KG1 (cell line): Measurements from ENCODE around the gene CACNB4.
"Not testable (repeated sequence)": the region's sequence is repeated elsewhere in the genome, so short reads cannot be mapped to it uniquely, and the experiment has no call there.

ENCODE experiments used
- DNase-seq: peaks from one replicate; lab custom pipeline; 2025; lab: John Stamatoyannopoulos, UW

CACNB4 gene

DNA sequence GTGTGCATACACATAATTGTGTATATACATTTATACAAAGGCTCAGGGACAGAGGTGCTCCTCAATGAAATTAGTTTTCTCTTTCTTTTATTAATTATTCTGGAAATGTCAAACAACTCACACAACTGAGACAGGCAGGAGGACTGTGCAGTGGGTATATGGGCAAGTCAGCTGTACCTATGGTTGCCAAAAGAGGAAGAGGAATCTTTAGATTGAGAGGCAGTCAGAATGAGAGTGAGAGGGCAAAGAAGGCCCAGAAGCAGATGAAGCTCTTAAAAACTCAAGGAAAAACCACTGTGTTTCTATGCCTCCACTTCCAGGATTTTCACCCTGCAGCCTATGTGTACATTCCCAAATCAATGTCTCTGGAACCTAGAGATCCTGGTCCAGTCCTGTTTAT, 79.1 kb downstream of the CACNB4 start:
- no peak for DNase-seq

DNA sequence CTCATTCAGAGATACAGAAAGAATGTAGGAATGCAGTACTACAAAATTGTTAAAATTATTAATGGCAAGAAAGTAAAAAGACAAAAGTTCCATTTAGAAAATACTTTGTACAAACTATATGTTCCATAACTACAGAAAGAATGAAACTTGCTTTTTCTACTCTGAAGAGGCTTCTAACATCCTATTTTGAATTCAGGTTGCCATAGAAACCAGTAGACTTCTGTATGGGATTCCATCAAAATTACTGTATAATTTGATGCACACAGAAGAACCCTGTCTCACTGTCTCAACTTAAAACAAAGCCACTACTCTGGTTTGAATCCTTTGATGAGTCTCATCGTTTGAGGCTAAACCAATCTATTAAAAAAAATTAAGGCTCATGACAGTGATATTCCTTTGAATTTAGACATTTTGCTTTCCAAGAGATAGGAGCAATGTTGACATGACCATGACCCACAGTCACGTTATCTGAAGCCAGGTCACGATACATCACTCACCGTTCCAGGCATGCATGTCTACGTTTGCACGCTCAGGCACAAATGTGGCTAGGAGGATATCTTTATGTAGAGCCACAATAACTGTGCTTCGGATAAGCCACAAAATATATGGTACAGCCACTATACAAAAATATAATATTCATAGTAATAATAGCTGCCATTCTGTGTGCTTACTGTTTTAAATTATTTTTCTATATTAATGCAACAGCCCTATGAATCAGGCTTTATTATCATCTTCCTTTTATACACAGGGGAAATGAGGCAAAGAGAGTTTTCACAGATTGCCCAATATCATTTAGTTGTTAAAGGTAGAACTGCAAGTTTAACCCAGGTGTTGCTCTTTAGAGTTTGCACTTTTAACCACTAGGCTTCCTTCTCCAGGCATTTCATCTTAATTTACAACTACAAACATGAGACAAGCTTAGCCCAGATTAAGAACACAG, 82.4 kb downstream of the CACNB4 start:
- no peak for DNase-seq

DNA sequence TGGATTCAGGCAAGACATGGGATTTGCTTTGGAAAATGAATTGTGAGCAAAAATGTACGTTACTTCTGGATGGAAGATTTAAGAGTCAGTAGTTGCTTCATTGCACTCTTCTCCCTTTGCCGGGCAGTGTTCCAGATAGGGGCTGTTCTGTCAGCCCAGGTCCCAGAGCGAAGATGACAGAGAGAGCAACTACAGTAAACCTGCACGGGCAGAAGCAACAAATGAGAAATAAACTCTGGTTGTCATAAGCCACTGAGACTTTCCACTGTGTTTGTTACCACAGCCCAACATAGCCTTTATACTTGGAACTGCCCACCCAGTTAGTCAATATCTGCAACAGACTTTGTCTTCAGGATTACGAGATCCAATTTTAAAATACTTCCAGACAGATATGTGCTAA, 83.3 kb downstream of the CACNB4 start:
- DNase-seq = no peak

DNA sequence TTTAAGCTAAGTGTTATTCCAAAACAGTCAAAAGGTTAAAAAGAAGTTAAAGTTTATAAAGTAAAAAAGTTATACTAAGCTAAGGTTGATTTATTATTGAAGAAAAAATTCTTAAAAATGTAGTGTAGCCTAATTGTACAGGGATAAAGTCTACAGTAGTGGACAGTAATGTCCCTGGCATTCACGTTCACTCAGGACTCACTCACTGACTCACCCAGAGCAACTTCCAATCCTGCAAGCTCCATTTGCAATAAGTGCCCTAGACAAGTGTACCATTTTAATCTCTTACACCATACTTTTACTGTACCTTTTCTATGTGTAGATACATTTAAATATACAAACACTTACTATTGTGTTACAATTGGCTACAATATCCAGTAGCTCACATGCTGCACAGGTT, 86.1 kb downstream of the CACNB4 start:
- DNase-seq = no peak

DNA sequence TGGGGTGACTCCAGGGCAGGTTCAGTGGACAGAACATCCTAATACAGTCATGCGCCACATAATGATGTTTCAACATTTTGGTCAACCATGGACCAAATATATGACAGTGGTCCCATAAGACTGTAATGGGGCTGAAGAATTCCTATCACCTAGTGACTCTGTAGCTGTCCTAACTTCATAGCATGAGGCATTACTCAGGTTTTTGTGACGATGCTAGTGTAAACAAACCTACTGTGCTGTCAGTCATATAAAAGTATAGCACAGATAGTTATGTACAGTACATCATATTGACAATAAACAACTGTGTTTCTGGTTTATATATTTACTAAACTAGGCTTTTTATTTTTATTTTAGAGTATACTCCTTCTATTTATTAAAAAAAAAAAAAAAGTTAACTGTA, 87.1 kb downstream of the CACNB4 start:
- no peak for DNase-seq

DNA sequence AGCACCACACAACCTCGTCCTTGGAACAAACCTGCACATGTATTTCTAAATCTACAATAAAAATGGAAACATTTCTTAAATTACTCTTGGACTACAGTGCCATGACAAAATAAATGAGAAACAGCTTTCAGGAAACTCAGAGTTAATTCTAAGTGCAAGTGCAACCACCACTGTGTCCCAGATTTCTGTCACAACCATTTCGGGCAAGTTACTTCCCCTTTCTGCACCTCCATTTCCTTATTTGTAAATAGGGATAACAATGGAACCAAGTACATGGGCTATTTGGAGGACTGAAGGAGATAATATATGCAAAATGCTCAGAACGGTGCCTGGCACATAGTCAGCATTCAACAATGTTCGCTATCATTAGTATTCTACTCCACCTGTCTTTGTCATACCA, 93.2 kb downstream of the CACNB4 start:
- no peak for DNase-seq

DNA sequence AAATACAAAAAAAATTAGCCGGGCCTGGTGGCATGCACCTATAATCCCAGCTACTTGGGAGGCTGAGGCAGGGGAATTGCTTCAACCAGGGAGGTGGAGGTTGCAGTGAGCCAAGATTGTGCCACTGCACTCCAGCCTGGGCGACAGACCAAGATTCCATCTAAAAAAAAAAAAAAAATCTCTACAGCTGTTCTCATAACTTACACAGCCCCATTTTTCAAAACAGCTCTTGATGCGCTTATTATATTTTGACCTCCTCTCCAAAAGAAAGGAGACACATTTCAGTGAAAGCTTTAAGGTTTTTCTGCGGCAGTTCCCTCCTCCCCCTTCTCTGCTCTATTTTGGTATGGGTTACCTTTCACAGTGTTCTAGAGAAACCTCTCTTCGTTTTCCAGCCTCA, 95.6 kb downstream of the CACNB4 start:
- not testable (repeated sequence) for DNase-seq

DNA sequence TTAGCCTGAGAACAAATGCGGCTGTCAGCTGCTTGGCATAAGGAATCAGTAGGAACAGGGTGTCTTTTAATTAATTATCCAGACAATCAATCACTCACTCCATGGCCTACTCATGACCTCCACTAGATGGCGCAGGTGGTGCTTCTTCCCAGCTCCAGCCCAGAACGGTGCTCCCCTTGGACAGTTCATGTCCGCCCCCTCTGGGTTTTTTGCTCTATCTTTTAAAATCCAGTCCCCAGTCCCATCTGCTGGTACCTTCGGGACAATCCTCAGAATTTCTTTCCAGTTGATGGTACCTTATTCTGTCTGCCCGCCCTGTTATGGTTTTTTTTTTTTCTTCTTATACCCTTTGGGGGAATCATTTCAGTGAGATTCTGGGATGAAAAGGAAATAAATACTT, 99.8 kb downstream of the CACNB4 start:
- DNase-seq = no peak

DNA sequence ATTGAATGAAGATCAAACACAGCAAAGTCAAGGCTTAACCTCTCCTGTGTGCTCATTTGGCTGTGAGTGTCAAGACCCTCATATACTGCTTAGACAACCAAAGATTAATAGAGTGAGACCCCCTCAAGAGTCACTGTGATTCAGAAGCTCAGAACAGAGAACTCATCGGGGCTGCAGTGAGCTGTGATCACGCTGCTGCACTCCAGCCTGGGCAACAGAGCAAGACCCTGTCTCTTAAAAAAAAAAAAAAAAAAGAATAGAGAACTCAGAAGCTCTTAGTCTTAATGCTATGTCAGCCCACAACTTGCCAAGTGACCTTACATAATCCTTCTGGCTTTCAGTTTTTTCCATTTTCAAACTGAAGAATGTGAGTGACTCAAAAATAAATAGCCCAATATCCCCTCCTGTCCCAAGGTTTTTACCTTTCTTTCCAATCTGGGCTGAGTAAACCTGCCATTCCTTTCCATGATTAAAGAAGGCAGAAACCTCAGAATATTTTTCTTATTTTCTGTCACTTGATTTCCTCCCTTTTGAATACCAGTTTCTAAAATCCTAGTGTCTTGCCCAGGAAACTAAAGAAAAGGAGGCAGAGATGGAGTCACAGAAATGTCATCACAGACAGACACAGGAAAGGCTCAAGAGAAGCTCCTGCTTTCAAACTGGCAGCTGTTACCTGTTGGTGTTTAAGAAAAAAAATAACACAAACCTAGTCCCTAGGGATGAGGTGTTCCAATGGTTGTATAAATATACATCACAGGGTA, 102.4 kb downstream of the CACNB4 start:
- DNase-seq = no peak

DNA sequence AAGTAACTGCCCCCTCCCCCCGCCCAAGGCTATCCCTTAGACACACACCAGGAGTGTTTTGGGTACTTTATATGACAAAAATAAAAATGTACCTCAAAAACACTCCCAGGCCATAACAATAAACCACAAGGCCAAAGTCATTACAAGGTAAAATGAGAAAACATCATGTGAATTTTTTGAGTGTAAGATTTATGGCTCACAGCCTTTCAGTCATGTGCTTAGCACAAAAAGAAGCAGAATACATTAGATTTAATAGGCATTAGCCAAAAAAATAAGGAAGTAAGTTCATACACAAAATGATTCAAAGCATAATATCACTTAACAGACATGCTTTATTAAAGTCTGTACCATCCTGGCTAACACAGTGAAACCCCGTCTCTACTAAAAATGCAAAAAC, 103.7 kb downstream of the CACNB4 start:
- DNase-seq = no peak

DNA sequence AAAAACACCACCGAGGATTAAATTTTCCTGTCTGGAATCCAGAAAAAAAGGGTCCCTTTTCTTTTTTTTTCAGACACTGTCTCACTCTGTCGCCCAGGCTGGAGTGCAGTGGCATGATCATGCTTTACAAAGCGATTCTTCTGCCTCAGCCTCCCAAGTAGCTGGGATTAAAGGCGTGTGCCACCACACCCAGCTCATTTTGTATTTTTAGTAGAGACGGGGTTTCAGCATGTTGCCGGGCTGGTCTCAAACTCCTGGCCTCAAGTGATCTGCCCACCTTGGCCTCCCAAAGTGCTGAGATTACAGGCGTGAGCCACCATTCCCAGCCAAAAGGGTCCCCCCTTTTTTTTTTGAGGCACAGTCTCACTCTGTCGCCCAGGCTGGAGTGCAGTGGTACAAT, 104.7 kb downstream of the CACNB4 start:
- DNase-seq = not testable (repeated sequence)

DNA sequence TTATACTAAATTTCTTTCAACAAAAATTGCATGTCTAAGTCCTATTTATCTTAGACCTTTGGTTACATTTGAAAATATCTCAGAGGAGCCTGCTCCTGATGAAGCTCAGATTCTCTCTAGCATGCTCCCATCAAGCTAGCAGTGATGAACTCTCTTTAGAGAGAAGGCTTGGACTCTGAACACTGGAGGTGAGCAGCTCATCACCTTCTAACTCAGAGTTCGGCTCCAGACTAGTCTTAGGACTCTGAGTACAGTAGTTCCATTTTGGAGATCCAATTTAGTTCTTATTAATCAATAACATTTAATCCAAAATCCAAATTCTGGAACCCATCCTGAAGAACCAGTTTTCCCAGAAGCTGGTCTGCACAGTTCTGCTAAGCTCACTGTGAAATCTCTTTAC, 107.8 kb downstream of the CACNB4 start:
- no peak for DNase-seq

DNA sequence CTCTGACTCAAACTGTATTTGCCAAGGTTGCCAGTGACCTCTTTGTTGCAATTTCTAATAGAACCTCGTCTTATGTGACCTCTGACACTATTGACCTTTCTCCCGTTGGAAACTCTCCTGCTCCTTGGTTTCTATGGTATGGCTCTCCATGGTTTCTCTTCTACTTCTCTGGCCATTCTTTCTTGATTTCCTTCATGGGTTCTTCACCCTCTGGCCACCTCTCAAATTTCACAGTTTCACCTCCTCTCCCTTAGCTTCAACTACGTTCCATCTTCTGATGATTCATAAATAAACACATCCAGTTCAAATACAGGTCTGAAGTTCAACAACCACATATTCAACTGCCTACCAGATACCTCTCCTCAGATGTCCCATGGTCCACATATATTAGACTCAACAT, 109.5 kb downstream of the CACNB4 start:
- no peak for DNase-seq

DNA sequence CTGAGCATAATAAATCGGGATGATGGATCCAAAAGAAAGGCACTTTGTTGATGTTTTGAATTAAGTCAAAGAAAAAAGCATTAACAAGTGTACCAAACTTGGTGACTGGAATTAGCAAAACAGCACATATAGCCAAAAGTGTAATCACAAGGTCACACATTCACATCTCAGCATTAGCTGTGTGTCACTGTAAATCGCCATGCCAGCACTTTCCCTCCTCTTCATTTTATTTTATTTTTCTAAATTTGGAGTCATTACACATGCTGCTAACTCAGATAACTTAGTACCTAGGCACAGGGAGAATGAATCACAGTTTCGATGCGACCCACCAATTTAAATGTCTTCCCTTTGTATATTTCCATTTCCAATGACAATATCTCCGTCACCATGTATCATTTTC, 111.4 kb downstream of the CACNB4 start:
- no peak for DNase-seq

DNA sequence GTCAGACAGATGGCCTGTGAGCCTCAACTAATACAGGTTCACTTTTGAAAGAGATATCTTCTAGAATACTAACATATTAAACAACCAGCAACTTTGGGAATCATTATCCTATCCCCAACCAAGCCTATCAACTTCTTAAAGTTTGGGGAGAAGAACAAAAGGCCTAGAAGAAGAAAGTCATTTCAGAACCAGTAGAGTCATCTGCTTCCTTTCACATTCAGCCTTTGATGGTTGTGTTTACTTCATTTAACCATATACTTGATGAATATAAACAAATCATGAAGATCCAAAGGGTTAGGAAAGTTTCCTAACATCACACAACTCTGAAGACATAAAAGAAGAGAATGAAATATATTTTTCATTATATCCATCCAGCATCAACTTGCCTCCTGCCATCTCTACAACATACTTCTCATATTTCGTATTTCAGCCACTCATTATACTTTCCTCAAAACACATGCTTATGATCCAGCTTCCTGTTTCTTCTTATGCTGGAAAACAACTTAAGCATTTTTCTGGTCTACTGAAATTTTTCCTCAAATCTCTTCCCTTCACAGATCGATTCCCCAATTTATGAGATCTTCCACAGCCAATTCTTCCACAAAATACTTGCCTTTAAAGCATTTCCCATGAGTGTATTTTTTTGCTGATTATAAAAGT, 114.3 kb downstream of the CACNB4 start:
- DNase-seq = no peak

DNA sequence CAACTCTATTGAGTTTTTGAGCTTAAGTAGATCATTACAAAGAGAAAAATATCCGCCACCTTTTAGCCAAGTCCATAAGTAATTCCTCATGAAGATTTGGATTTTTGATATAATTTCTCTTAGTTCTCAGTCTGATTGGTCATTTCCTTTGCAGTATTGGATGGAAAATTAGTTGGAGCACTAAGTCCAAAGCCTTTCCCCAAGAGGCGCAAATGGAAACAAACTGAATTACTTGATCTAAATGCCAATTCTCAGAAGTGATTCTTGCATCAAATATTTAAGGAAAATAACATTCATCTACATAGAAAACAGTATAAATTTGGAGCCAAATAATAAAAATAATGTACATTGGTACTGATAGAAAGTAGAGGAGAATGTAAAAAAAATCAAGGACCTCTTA, 115.6 kb downstream of the CACNB4 start:
- no peak for DNase-seq

DNA sequence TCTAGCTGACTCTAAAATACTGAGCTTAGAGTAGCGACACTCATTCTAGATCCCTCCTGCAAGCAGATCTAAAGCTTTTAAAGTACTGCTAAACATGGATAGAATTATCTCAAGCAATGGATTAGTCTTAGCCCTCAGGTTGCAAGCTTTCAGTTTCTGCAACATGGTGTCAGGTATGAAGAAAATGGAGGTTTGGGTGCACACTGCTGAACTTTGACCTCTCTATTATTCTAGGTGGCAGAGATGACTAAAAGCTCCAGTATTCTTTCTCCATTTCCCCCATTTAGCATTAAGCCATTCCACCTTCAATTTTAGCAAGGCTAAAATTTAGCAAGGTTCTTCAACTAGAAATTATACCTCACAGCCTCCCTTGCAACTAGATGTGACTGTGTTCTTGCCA, 117.0 kb downstream of the CACNB4 start:
- no peak for DNase-seq

DNA sequence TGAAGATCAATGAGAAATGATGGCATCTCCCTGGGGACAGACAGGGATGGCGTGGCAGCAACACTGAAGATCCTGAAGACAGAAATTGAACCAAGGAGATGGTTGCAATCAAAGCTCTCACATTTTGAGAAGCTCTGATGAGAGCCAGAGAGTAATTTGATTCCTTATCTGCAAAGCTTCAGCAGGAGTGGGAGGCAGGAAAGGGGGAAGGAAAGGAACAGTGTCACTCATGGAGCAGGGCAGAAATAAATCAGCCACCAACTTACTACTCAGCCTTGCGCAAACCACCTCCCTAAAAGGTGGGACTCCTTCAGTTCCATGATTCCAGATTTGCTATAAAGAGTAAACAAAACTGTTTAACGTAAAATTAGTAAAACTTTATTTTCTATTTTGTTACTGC, 119.2 kb downstream of the CACNB4 start:
- no peak for DNase-seq

DNA sequence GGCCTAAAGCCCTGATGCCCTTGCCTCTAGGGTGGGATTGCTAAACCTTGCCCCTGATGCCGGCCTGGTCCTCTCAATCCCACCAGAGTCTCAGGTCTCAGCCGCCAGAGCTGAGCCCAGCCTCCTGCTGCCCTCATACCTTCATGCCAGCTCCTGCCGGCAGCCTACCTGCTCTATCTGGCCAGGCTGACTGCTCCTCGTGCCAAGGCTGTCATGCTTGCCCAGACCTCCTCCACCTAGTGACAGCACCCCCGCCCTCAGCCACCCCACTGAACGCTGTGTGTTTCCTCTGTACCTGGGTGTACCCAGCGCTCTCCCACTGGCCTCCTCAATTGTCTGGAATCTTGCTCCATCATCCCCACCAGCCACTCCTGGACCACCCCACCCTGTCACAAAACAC, 120.1 kb downstream of the CACNB4 start:
- no peak for DNase-seq

DNA sequence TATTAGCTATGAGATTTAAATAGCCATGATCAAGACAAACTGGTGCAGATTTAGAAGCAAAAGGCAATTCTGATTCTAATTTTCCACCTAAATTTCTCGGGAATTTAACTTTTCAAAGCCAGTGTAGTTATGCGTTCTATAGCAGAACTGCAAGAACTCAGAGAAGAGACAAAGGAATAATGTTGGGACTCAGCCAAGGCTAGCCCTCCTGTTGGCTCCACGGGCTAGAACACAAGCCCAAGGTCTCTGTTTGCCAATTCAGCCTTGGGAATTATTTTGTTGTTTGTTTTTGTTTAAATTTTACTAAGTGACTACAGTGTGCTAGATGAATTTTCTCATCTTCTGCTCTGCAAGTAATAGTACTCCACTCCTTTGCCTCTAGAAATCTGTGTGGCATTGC, 121.2 kb downstream of the CACNB4 start:
- DNase-seq = no peak

DNA sequence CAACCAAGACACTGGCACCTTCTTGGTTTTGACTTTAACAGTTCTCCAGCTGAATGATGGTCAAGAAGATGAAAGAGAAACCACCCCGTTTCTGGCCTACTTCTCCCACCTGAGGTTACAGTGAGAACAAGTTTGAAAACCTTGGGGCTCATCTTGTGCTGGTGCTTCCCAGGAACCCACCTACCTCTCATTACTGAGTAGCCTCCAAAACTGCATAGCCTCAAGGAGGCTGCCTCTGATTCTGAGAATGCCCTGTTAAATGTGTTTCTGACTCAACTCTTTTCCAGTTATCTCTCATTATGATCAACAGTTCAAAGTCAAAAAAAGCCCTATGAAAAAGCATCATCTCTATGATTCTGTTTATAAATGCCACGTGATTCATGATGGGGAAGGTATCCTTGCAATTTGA, 121.9 kb downstream of the CACNB4 start:
- no peak for DNase-seq

DNA sequence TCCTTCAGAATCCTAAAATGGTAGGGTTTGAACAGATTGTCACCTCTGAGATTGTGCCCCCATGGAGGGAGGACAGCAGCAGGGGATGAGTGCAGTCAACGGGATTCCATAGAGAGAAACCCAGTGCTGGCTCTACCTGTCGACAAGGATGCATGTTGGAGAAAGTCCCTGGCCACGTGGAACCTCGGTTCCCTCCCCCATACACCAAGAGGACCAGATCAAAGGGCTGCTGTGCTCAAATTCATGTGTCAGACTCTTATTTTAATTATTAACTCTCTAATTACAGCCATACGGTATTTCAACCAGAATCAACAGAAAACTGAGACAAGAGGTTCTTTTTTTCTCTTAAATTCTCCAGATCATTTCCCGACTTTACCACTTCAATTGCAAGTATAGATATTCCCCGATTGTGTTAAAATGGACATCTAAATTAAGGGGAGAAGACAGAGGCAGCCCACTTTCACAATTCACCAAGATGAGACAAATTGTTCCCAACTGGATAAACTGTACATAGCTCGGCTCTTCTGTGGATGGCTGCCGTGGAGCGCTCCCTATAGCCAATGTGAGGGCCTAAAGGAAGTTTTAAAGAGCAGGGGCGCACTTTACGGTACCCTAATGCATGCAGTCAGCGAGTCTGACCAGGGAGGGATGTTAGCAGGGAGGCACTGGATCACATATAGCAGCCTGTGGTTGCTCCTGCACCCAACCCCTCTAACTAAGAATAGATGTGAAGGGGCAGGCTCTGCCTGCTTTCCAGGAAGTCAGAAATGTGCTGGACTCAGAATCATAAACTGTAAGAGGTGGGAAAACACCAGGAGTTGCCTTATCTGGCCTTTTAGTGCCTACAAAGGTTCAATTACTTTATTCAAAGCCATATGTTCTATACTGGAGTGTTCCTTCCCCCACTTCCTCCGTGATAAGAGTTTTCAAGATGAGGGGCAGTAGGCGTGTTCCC, 123.1 kb downstream of the CACNB4 start:
- DNase-seq = no peak
